Loucy (cell line): ENCODE results near the gene SCFD2.

Experiments used
- EZH2phosphoT487 ChIP-seq: fragments of 200-600 bp; IDR thresholded peaks from 2 replicates; pipeline ENCODE4 v1.6.1; 2018; ENCODE audit warnings: antibody characterized with exemption, mild to moderate bottlenecking, moderate library complexity, borderline replicate concordance
- TF ChIP-seq, protein P1 (sequence below): fragments of 200-600 bp; sonication (generic); conservative IDR thresholded peaks from 2 replicates; pipeline ENCODE4 v1.5.1; 2014; ENCODE audit warnings: mild to moderate bottlenecking, antibody characterized with exemption, low read length

DNA sequence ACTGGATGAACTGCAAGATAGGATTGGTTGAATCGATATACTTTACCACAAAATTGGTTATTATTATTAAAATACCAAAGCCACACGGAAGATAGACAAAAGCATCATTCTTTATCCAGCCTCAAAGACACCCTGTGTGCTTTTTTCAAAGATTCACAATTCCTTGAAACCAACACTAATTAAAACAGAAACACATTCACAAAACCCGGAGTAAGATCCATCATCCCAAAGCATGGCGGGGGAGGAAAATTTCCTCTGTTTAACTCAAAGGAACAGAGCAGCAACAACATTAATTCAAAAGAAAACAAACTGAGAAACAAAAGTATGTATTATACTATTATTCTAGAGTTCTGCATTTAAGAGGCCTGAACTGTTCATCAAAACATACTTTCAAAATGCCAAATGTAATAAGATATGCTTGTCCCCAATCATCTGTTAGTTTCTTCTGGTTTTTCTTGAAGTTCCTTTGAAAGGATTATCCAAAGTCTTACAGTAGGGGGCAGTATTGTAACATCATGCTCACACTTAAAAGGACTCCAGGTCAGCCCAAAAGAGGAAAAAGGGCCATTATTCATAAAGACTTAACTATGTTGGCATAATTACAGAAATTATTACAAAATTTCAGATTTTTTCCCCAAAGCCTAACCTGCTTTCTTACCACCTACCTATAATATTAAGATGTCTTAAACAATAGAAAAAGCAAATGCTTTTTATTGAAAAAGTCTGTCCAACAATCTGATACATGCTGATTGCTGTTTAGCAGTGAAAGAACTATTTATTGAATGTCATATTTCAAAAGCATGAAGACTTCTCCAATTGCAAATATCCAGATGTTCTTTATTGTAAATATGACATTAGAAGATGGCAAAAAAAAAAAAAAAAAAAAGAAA, 168.7 kb downstream of the SCFD2 start:
- TF ChIP-seq, protein P1, sequence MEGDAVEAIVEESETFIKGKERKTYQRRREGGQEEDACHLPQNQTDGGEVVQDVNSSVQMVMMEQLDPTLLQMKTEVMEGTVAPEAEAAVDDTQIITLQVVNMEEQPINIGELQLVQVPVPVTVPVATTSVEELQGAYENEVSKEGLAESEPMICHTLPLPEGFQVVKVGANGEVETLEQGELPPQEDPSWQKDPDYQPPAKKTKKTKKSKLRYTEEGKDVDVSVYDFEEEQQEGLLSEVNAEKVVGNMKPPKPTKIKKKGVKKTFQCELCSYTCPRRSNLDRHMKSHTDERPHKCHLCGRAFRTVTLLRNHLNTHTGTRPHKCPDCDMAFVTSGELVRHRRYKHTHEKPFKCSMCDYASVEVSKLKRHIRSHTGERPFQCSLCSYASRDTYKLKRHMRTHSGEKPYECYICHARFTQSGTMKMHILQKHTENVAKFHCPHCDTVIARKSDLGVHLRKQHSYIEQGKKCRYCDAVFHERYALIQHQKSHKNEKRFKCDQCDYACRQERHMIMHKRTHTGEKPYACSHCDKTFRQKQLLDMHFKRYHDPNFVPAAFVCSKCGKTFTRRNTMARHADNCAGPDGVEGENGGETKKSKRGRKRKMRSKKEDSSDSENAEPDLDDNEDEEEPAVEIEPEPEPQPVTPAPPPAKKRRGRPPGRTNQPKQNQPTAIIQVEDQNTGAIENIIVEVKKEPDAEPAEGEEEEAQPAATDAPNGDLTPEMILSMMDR: peak; percentile 95
- TF ChIP-seq EZH2phosphoT487: no peak
